Chondrocyte (in vitro differentiated cells): ENCODE results near the gene TMEM231. TPM values are rescaled to one million over a fixed set of nuclear protein-coding genes. Genes with fewer than 3 reads are reported as not detected.

Experiments used
- DNase-seq: peaks from one replicate; pipeline ENCODE4 v3.0.0; 2021; ENCODE audit warnings: mixed read lengths, low spot score
- H3K27ac Mint-ChIP-seq: one replicate; pipeline ENCODE4 v1.8.0; 2021; ENCODE audit warnings: mild to moderate bottlenecking, moderate library complexity, mixed read lengths; ENCODE audit not compliant: unreplicated experiment
- H3K27me3 Mint-ChIP-seq: 2 replicates; pipeline ENCODE4 v1.8.0; 2021; ENCODE audit warnings: low read depth, mixed read lengths
- H3K36me3 Mint-ChIP-seq: 2 replicates; pipeline ENCODE4 v1.8.0; 2021; ENCODE audit warnings: low read depth, mixed read lengths
- H3K4me1 Mint-ChIP-seq: 2 replicates; pipeline ENCODE4 v1.8.0; 2021; ENCODE audit warnings: low read depth, mild to moderate bottlenecking, mixed read lengths
- H3K4me3 Mint-ChIP-seq: one replicate; pipeline ENCODE4 v1.8.0; 2021; ENCODE audit warnings: mild to moderate bottlenecking, moderate library complexity, mixed read lengths; ENCODE audit not compliant: unreplicated experiment
- H3K9me3 Mint-ChIP-seq: 2 replicates; pipeline ENCODE4 v1.8.0; 2021; ENCODE audit warnings: low read depth, mixed read lengths
- CTCF ChIP-seq: fragments of 200-600 bp; sonication (generic); IDR thresholded peaks from 2 replicates; pipeline ENCODE4 v1.5.0; 2021; ENCODE audit warnings: antibody characterized with exemption, mild to moderate bottlenecking, moderate library complexity
- total RNA-seq: library from RNA; stranded (reverse); gene quantifications from 3 replicates; pipeline ENCODE4 v1.2.1, GENCODE V29; 2021

Gene TMEM231
- total RNA-seq, 1 donor from 2014 or later, result 7.1 TPM

- Mint-ChIP-seq H3K36me3 (no peaks in the 10 kb centered on the region), H3K4me1 (peaks cover 27% of the 10 kb centered on the region), H3K9me3 (no peaks in the 10 kb centered on the region), H3K27me3 (no peaks in the 10 kb centered on the region), H3K27ac (no peak overlapping the region), H3K4me3 (no peak overlapping the region)
- no peak for DNase-seq
- TF ChIP-seq CTCF, result no peak
Measured at GRCh38 chr16:75497558-75497957, 58.5 kb downstream of the TMEM231 start.

DNA sequence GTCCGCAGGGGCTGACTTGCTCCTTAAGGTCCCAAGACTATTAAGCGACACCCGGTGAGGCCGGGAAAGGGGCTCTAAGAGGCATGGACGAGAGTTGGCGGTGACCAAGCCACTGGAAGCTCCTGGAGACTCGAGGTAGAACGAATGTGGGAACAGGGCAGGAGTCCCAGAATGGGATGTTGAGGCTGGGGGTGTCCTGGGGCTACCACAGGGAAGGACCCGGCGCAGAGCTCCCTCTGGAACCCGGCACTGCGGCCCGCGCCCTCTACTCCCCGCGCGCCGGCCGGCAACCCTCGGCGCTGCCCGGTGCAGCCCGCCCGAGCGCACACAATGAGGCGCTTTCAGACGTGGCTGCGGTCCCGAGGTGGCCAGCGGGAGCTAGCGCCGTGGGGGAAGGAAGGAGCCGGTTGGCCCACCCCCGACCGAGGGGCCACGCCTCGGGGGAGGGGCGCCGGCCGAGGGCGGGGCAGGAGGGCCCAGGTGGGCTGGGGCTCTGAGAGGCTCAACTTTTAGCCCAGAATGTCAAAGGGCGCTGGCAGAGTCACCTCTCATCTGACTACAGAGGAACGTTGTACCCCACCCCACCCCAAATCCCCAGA is 60.9 kb downstream of the TMEM231 start, which contains the start of gene CHST6:
Gene CHST6, minus strand, starts transcription at position 366 of the 599 bp plus-strand sequence. CDS start 15,613 bp downstream, outside the sequence.
- Mint-ChIP-seq H3K27ac (peak within 1 kb of the TSS; percentile 47), H3K36me3 (no peaks in the 10 kb centered on the region), H3K27me3 (no peaks in the 10 kb centered on the region), H3K4me1 (peaks cover 23% of the 10 kb centered on the region), H3K4me3 (peak within 1 kb of the TSS; percentile 83), H3K9me3 (no peaks in the 10 kb centered on the region)
- no peak for DNase-seq
- TF ChIP-seq CTCF, result no peak

GRCh38 chr16:75494661-75495075 is 61.4 kb downstream of the TMEM231 start:
- Mint-ChIP-seq H3K27ac (peak overlapping the region; percentile 47), H3K4me1 (peaks cover 22% of the 10 kb centered on the region)

DNA sequence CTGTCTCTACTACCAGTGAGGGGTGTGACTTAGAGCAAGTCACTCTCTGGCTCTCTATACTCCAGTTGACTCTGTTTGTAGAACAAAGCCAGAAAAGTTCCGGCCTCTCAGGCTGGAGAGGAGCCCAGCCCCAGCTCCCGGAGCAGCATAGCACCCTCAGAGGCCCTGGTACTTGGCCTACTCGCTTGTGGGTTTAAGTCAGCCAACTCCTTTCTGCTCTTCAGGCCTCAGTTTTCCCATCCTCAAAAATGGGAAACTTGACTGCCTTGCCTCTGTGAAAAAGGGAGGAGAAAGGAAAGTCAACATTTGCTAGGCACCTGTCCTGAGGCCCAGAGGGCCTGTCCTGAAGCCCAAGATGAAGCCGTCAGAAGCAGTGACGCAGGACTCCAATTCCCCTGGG is 61.9 kb downstream of the TMEM231 start:
- no peak for DNase-seq
- no peak overlapping the region for H3K27ac Mint-ChIP-seq

More at GRCh38 chr16:75494661-75495075, 61.4 kb downstream of the TMEM231 start:
- Mint-ChIP-seq H3K27me3 (no peaks in the 10 kb centered on the region), H3K9me3 (no peaks in the 10 kb centered on the region), H3K4me3 (peak overlapping the region; percentile 83), H3K36me3 (no peaks in the 10 kb centered on the region)
- DNase-seq, result no peak
- TF ChIP-seq CTCF, result no peak

DNA sequence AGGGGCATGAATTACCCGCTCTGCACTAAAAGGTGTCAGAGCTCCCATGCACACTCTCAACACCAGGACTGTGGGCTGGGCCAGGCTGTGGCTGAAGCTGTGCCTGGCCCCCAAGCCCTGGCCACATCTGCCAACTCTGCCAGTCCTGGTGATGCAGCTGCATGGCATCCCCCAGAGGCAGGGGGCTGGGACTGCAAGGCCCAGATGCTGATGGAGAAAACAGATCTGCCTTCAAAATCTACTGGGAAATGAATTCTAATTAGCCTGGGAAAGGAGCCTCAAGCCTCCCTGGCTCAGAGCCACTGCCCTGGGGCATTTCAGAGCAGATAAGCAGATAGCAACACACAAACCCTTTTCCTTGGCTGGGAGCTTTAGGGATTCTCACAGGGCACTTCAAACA is 64.2 kb downstream of the TMEM231 start:
- no peaks in the 10 kb centered on the region for H3K36me3 Mint-ChIP-seq
- peak; percentile 36 for TF ChIP-seq CTCF
- H3K4me3 Mint-ChIP-seq, result no peak overlapping the region
- peaks cover 10% of the 10 kb centered on the region for H3K4me1 Mint-ChIP-seq
- H3K27me3 Mint-ChIP-seq, result no peaks in the 10 kb centered on the region
- no peak overlapping the region for H3K27ac Mint-ChIP-seq
- no peaks in the 10 kb centered on the region for H3K9me3 Mint-ChIP-seq
- no peak for DNase-seq

More for the DNA sequence above, 61.9 kb downstream of the TMEM231 start:
- Mint-ChIP-seq H3K4me1 (peaks cover 18% of the 10 kb centered on the region), H3K27me3 (no peaks in the 10 kb centered on the region), H3K9me3 (no peaks in the 10 kb centered on the region), H3K36me3 (no peaks in the 10 kb centered on the region), H3K4me3 (peak overlapping the region; percentile 83)
- TF ChIP-seq CTCF, result no peak
